C4-2B (cell line): ENCODE data around the gene KDM4E.
"Not testable (repeated sequence)": the region's sequence is repeated elsewhere in the genome, so short reads cannot be mapped to it uniquely, and the experiment has no call there.

ENCODE experiments used
- H3K27ac ChIP-seq: fragments of 450-650 bp; 2 replicates; pipeline ENCODE4 v1.5.1; 2017
- CTCF ChIP-seq: fragments of 450-650 bp; conservative IDR thresholded peaks from 2 replicates; pipeline ENCODE4 v1.5.1; 2017; ENCODE audit warnings: mild to moderate bottlenecking
- ZFX ChIP-seq: fragments of 450-650 bp; IDR thresholded peaks from 2 replicates; pipeline ENCODE4 v1.6.1; 2017

KDM4E gene

DNA sequence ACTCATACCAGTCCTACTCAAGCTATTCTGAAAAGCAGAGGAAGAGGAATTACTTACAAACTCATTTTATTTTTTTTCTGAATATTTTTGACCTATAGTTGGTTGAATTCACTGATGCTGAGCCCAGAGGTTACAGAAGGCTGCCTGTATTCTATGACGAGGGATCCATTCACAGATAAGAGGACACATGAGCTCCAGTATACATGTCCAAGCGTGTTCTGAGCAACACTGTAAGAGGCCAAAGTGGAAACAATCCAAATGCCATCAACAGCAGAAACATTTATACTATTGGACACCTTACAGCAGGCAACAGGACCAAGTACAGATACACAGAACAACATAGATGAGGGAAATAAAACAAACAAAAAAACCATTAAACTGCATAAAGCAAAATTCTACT is 10.3 kb downstream of the KDM4E start:
- TF ChIP-seq CTCF (no peak), ZFX (no peak)
- no peak overlapping the region for H3K27ac ChIP-seq

GRCh38 chr11:95037356-95038035 is 12.4 kb downstream of the KDM4E start:
- H3K27ac ChIP-seq: not testable (repeated sequence)

- TF ChIP-seq ZFX (no peak), CTCF (no peak)
- no peak overlapping the region for H3K27ac ChIP-seq
Observed at GRCh38 chr11:95042239-95042638, 17.2 kb downstream of the KDM4E start.

DNA sequence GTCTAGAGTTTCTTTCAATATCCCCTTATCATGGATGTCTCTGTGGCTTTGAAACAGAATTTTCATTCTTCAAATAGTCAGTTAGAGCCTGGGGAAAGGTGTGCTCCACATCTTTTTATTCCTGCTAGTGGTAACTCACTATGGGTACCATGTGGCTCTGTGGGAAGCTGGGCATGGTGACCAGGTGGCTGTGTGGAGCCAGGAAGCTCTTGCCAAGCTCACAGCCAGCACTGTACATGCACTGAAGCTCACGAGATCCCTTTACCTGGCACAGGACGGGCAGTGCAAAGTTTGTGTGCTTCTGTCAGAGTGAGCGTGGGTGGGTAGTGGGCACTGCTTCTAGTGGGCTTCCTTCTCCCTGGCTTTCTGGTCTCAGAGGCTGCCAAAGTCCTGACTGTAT is 17.8 kb downstream of the KDM4E start:
- no peak overlapping the region for H3K27ac ChIP-seq
- TF ChIP-seq CTCF (no peak), ZFX (no peak)

GRCh38 chr11:95044010-95044409 is 19.0 kb downstream of the KDM4E start:
- H3K27ac ChIP-seq: no peak overlapping the region
- TF ChIP-seq ZFX: no peak
- no peak for TF ChIP-seq CTCF

DNA sequence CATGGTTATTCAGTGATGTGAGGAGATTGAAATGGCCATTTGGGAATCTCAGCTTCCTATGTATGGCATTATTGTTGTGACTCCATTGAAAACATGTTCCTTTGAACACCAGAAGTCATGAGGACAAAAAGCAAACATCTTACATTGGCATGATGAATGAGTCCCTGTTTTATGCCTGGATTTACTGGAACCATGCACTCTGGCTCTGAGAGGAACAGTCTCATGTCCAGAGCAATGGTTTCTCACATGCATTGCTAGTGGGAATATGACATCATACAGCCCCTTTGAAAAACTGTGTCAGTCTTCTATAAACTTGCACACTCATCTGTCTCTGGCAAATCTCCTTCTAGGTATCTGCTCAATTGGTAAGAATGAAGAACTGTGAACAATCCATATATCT is 20.8 kb downstream of the KDM4E start:
- H3K27ac ChIP-seq: no peak overlapping the region
- TF ChIP-seq CTCF (no peak), ZFX (no peak)

- not testable (repeated sequence) for H3K27ac ChIP-seq
Observed at GRCh38 chr11:95049122-95049521, 24.1 kb downstream of the KDM4E start, which contains the start of gene KDM4F. Gene KDM4F, plus strand, starts transcription at chr11:95049422.

GRCh38 chr11:95050595-95051202 is 25.6 kb downstream of the KDM4E start:
- H3K27ac ChIP-seq: no peak overlapping the region
- TF ChIP-seq ZFX (no peak), CTCF (no peak)
